A549 treated with RU486 at 1 μM for 4 hours (cell line): ENCODE measurements around the gene DNAJC16. TPM values are rescaled to one million over a fixed set of nuclear protein-coding genes. Genes with fewer than 3 reads are reported as not detected.

ENCODE experiments used
- total RNA-seq: library from RNA; stranded (reverse); fragments of 200-300 nt; extraction: Qiagen RNA extraction; gene quantifications from 5 replicates; pipeline ENCODE4 v1.2.3, GENCODE V29; 2022; ENCODE audit warnings: low read depth

Gene DNAJC16
- 4.1 to 5.0 TPM (median 4.5 TPM) in 5 replicates for total RNA-seq

GRCh38 chr1:15526490-15527339, at the start of gene DNAJC16:
DNAJC16 (plus strand) TSS chr1:15526848; CDS start chr1:15529106, 2,258 bp downstream.

GRCh38 chr1:15524021-15524282, 2.7 kb upstream of the DNAJC16 start, which contains the start of gene CASP9:
CASP9 (minus strand) TSS chr1:15524215; CDS start chr1:15524200, 15 bp downstream.

GRCh38 chr1:15584489-15585363, 58.1 kb downstream of the DNAJC16 start, which contains the start of gene AGMAT:
AGMAT (minus strand) TSS chr1:15585051; CDS start chr1:15584967, 84 bp downstream.

GRCh38 chr1:15617173-15618076, 90.8 kb downstream of the DNAJC16 start, which contains the start of gene DDI2:
DDI2 (plus strand) TSS chr1:15617458; CDS start chr1:15617671, 213 bp downstream.

Other genes starting within 250 kb of the DNAJC16 start
- gene EFHD2, start 117.0 kb upstream of the DNAJC16 start, total RNA-seq = 163 to 254 TPM (median 240 TPM) in 5 replicates
- gene CTRC, start 88.4 kb upstream of the DNAJC16 start, total RNA-seq = 0.65 to 2.1 TPM (median 1.7 TPM) in 5 replicates
- gene CELA2A, start 70.1 kb upstream of the DNAJC16 start, total RNA-seq = 0.17 TPM in 1 of 5 replicates, not detected in the others
- gene CELA2B, start 50.7 kb upstream of the DNAJC16 start, total RNA-seq = not detected in 5 replicates
- gene CASP9, start 2.6 kb upstream of the DNAJC16 start, total RNA-seq = 4.4 to 6.9 TPM (median 6.1 TPM) in 5 replicates
- gene AGMAT, start 58.2 kb downstream of the DNAJC16 start, total RNA-seq = 5.5 to 8.2 TPM (median 7.2 TPM) in 5 replicates
- gene DDI2, start 90.6 kb downstream of the DNAJC16 start, total RNA-seq = 7.6 to 10.0 TPM (median 9.3 TPM) in 5 replicates
- gene PLEKHM2, start 157.5 kb downstream of the DNAJC16 start, total RNA-seq = 20.5 to 30.5 TPM (median 26.1 TPM) in 5 replicates
- 0.09 to 0.60 TPM (median 0.25 TPM) in 5 replicates for gene SLC25A34, start 209.4 kb downstream of the DNAJC16 start, total RNA-seq
- not detected in 5 replicates for gene TMEM82, start 215.7 kb downstream of the DNAJC16 start, total RNA-seq
- gene FBLIM1, start 231.9 kb downstream of the DNAJC16 start, total RNA-seq = 21.1 to 33.5 TPM (median 26.3 TPM) in 5 replicates